ENCODE measurements around the gene MEDAG.
"Not testable (repeated sequence)": the region's sequence is repeated elsewhere in the genome, so short reads cannot be mapped to it uniquely, and the experiment has no call there.

Gene MEDAG

GRCh38 chr13:30910676-30911075 lies 4.6 kb downstream of the MEDAG start:
- DNase-seq, result no peak

GRCh38 chr13:30915691-30916541 lies 9.8 kb downstream of the MEDAG start:
- no peak for DNase-seq

GRCh38 chr13:30916991-30917390 lies 10.9 kb downstream of the MEDAG start:
- no peak for DNase-seq

DNA sequence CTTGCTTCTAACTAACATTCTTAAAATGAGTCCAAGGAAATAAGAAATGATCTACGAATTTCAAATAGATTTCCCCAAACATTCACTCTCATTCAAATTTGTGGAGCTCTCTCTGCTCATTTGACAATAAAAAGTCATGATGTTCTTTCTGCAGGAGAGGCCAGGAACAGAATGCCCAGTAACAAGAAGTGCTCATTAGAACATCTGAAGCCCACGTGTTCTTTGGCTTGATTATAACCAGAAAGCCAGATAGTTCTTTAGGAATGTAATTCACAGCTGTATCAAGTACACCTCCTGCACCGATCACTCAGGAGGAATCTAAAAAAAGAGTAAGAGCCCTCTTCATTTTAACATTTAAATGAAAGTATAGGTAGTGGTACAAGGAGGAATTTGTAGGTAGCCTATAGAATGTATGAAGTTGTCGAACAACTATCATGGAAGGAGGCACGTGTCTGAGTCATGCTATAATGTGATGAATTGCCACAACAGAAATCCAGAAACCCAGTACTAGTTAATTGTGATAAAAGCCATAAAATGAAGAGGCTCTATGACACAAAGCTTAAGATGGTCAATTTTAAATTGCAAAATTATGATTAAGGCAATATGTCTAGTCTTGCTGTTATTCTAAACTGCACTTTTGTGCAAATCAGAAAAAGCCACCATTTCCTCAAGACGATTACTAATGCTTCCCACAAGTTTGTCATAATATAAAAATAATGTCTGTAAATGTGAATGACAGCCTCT lies 12.8 kb downstream of the MEDAG start:
- DNase-seq, result no peak

DNA sequence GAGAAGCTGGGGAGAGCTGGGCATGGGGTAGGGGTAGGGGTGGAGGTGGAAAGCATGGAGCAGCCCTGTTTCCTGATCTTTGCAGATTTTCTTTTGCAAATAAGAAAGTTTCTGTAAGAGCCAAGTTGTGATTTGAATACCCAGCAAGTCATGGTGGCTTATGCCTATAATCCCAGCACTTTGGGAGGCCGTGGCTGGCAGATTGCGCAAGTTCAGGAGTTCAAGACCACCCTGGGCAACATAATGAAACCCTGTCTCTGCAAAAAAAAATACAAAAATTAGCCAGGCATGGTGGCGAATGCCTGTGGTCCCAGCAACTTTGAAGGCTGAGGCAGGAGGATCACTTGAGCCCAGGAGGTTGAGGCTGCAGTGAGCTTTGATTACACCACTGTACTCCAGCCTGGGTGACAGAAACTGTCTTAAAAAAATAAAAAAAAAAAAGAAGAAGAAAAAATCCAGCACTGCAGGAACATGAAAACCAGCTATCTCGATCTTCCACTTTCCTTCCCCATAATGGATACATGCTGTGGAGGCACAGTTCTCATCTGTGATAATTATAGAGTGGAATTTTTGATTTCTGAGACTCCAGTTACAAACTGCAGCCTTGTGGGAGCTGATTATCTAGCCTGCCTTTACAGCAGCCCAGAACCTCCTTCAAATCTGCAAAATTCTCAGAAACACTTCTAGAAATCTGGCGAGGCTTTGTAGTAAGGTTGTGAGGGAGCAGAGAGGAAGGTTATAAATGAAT lies 14.3 kb downstream of the MEDAG start:
- no peak for DNase-seq

DNA sequence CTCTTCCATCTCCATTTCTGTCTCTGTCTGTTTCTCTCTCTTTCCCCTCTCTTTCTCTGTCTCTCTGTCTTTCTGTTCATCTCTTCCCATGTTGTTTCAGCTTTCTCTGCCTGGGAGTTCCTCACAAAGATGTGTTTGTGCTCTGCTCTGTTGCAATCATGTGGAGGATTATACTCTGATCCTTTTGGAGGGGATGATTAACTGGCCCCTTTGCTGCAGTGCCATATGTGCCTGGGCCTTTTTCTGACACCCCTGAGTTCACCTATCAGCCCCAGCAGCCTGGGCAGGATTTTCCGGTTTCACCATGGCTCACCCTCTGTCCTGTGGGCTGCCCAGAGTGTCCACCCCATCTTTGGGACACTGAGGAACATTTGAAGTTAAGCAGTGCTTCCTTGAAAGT lies 17.3 kb downstream of the MEDAG start:
- no peak for DNase-seq

- DNase-seq, result no peak
Observed at GRCh38 chr13:30924721-30925120, 18.6 kb downstream of the MEDAG start.

GRCh38 chr13:30925429-30925828 lies 19.4 kb downstream of the MEDAG start:
- DNase-seq, result no peak

DNA sequence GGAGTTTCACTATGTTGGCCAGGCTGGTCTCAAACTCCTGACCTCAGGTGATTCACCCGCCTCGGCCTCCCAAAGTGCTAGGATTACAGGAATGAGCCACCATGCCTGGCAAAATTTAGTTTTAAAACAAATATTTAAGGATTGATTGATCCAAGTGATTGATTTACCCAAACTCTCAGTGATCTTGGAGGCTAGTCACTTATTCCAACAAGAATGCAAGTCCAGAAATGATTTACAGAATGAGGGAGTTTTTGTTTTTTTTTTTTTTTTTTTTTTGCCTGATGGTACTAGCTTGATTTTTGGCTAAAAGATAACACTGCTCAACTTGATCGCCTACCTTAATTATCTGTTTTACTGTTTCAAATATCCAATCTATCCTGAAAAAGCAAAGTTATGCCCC lies 20.7 kb downstream of the MEDAG start:
- no peak for DNase-seq

- DNase-seq, result not testable (repeated sequence)
Observed at GRCh38 chr13:30927188-30927587, 21.1 kb downstream of the MEDAG start.

DNA sequence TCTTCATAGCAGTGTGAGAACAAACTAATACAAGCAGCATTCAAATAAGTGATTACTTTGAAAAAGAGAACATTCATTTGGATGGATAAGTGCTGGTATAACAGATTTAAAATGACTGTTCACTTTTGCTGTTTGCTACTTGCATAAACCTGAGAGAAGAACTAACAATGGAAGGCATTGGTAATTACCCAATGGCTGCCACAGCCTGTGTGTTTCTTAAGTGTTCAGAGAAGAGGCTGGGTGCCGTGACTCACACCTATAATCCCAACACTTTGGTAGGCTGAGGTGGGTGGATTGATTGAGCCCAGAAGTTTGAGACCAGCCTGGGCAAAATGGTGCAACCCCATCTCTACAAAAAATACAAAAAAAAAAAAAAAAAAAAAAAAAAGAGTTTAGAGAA lies 21.5 kb downstream of the MEDAG start:
- DNase-seq, result no peak

- DNase-seq, result no peak
Observed at GRCh38 chr13:30928978-30929377, 22.9 kb downstream of the MEDAG start.

- DNase-seq, result no peak
Observed at GRCh38 chr13:30932481-30933353, 26.6 kb downstream of the MEDAG start, which contains the start of gene TEX26. TEX26 (plus strand) TSS chr13:30932656; CDS start chr13:30932716, 60 bp downstream.

GRCh38 chr13:30933354-30933670 lies 27.2 kb downstream of the MEDAG start:
- no peak for DNase-seq

- DNase-seq, result no peak
Observed at GRCh38 chr13:30934381-30934780, 28.3 kb downstream of the MEDAG start.

- DNase-seq, result no peak
Observed at GRCh38 chr13:30934803-30935202, 28.7 kb downstream of the MEDAG start.

- DNase-seq, result no peak
Observed at GRCh38 chr13:30936971-30937370, 30.9 kb downstream of the MEDAG start.

- no peak for DNase-seq
Observed at GRCh38 chr13:30943881-30944280, 37.8 kb downstream of the MEDAG start.

GRCh38 chr13:30957258-30957943 lies 51.3 kb downstream of the MEDAG start:
- DNase-seq, result no peak

DNA sequence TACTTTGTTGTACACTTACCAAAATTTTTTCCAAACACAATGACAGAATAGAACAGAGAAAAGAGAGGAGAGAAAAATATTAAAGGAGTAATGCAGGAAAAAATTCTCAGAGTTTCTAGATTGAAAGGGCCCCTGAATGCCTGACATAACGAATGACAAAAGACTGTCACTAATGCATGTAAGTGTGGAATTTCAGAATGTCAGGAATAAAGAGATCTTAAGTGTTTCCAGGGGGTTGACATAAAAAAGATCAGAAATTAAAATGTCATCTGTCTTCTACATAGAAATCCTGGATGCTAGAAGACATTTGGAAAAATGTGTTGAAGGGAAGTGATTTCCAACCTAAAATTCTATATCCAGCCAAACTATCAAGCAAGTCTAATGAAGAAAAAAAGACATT lies 53.6 kb downstream of the MEDAG start:
- DNase-seq, result no peak

DNA sequence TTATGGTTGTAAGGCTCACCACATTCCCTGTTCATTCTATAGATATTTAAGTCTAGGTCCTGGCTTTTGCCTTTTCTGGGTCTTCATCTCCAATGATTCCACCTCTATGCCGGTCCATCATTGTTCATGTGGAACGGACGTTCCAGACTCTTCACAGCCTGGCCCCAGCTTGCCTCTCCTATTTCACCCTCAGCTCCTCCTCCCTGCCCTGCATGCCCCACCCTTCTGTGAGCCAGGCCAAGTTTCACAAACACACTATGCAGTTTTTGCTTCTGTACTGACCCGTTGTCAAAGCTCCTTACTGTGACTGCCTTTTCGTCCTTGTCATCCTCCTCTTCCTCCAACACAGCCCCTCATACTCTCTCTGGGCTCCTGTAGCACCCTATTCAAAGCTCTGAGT lies 57.7 kb downstream of the MEDAG start:
- no peak for DNase-seq

DNA sequence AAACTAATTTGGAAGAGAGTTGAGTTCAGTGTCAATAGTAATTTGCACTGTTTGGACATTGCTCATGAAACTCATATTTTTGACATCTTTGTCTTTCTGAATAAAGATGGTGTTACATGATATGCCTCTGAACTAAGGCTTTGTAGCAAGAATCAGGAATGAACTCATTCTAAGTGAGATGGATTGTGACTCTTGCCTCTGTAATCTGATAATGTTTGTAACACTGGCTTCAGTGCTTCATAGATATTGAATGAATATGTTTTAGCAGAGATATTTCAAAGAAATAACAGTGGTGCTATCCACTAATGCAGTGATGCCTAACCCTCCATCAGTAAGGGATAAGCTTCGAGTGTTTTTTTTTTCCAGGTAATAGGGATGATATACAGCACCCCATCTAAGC lies 59.3 kb downstream of the MEDAG start:
- no peak for DNase-seq
